ENCODE data around the gene CPN2. TPM values are rescaled to one million over a fixed set of nuclear protein-coding genes. Genes with fewer than 3 reads are reported as not detected.

Gene CPN2
- total RNA-seq, 1 donor from 2014 or later: not detected

GRCh38 chr3:194315965-194316361 lies 35.2 kb downstream of the CPN2 start:
- Mint-ChIP-seq H3K9me3 (peaks cover 6% of the 10 kb centered on the region), H3K4me1 (peaks cover 38% of the 10 kb centered on the region), H3K4me3 (peak overlapping the region; percentile 59), H3K36me3 (ENCODE audit: low read depth) (peaks cover 2% of the 10 kb centered on the region), H3K27me3 (peaks cover 13% of the 10 kb centered on the region), H3K27ac (no peak overlapping the region)
- no peak for DNase-seq
- intact Hi-C loops (cut with micrococcal nuclease): loop anchor here (1.0 to 5.0 kb wide), 4 partner anchors 114 to 651 kb away; no protein-coding TSS in a partner anchor

DNA sequence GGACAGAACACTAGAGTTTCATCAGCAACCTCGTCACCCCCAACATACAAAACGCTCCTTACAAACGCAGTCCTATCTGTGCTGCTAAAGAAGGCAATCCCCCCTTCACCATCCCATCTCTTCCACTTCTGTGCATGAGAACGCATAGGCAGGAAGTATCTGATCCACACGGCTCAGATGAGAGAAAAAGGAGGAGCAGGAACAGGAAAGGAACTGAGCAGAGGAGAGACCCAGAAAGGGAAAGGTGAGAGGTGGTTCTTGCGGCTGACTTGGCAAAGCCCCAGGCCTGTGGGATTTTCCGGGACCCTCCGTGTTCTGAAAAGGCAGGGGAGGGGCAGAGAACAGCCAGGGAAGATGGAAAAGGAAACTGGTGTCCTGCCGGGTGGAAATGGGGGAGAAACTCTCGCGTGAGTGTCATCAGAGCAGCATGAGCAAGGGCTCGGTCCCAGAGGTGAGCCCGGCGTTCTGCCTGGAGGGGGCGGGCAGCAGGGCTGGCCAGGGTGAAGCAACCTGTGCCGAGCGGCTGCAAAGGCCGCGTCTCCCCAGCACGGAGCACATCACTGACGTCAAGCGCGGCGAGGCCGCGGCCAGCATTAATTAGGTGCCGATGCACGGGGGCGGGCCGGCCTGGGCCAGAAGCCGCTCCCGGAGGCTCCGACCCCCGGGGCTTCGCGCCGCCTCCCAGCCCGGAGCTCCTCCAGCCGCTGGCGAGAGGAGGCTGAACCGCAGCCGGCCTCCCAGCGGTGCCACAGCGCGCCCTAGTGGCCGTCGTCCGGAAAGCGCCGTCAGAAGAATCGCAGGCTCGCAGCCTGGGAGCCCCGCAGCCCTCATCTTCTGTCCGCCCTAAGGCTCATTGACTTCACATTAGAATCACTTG lies 35.8 kb downstream of the CPN2 start:
- H3K27me3 Mint-ChIP-seq: peaks cover 9% of the 10 kb centered on the region
- peaks cover 6% of the 10 kb centered on the region for H3K9me3 Mint-ChIP-seq
- peak; percentile 96 for DNase-seq
- intact Hi-C loops (cut with micrococcal nuclease): loop anchor here (1.0 to 5.0 kb wide), 3 partner anchors 113 to 534 kb away; no protein-coding TSS in a partner anchor
- peak overlapping the region; percentile 0 for H3K27ac Mint-ChIP-seq
- H3K4me1 Mint-ChIP-seq: peaks cover 40% of the 10 kb centered on the region
- H3K4me3 Mint-ChIP-seq: peak overlapping the region; percentile 67
- peaks cover 2% of the 10 kb centered on the region for H3K36me3 Mint-ChIP-seq (ENCODE audit: low read depth)

GRCh38 chr3:194314388-194315068 lies 36.6 kb downstream of the CPN2 start:
- H3K36me3 Mint-ChIP-seq (ENCODE audit: low read depth): peaks cover 2% of the 10 kb centered on the region
- peaks cover 9% of the 10 kb centered on the region for H3K27me3 Mint-ChIP-seq

DNA sequence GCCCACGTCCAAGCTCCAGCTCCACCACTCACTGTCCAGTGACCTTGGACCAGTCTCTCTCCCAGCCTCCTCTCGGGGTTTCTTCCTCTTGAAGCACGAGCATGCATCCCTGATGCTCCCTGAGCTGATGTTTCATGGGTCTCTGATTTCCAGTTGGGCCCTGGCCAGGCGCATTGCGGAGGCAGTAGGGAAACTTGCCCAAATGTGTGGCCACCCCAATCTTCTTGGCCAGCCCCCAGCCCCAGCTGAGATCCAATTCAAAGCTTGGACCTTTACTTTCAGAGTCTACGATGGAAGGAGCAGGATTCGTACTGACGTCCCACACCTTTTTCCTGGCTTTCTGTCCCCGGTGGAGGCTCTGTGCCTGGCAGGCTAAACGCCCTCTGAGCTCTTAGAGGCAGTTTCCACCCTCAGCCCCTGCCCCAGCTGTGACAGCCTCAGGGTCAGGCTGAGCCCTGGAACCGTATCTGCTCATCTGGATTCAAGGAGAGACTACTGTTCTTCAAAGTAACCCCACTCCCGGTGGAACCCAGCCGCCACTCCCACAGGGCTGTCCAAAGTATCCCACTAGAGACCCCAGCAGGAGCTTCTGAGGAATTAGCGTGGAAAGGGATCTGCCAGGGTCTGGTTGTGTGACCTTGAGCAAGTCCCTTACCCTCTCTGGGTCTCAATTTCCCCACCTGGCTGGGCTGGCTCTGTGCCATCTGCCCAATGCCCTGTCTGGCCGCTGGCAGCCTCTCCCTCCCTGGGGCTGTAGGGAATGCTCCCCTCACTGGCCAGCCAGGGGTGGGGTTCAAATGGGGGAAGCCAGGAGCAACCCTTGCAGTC lies 37.4 kb downstream of the CPN2 start:
- peaks cover 9% of the 10 kb centered on the region for H3K27me3 Mint-ChIP-seq
- intact Hi-C loops (cut with micrococcal nuclease): loop anchor here (2.0 kb wide), 1 partner anchor 179 kb away; no protein-coding TSS in a partner anchor
- no peak overlapping the region for H3K4me3 Mint-ChIP-seq
- H3K4me1 Mint-ChIP-seq: peaks cover 49% of the 10 kb centered on the region
- no peaks in the 10 kb centered on the region for H3K36me3 Mint-ChIP-seq (ENCODE audit: low read depth)
- no peak overlapping the region for H3K27ac Mint-ChIP-seq
- no peak for DNase-seq
- H3K9me3 Mint-ChIP-seq: no peaks in the 10 kb centered on the region

More at GRCh38 chr3:194314388-194315068, 36.6 kb downstream of the CPN2 start:
- Mint-ChIP-seq H3K4me1 (peaks cover 41% of the 10 kb centered on the region), H3K4me3 (no peak overlapping the region), H3K9me3 (peaks cover 6% of the 10 kb centered on the region), H3K27ac (no peak overlapping the region)
- intact Hi-C loops (cut with micrococcal nuclease): loop anchor here (1.0 to 5.0 kb wide), 3 partner anchors 112 to 533 kb away; no protein-coding TSS in a partner anchor
- DNase-seq: no peak

DNA sequence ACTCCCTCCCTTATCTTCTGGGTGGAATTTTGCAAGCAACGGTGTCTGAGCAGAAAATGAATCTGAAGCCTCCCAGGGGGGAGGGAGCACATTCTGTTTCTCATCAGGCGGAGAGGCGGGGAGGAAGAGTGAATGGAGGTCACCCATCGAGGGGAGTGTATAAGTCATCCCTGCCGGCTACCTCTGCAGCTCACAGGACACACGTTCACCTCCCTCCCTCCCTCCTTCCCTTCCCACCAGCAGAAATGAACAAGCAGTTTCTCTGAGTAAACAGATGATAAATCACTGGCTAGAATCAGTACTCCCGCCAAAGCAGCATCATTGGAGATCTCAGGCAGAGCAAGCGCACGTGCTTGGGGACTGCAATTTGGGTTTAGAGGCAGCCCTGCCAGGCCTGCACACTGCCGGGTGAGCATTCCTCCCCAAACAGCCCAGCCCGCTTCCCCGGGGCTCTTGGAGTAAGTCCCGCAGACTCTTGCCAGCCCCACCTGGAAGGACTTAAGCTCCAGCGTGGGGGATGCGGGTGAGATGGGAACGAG lies 38.3 kb downstream of the CPN2 start:
- intact Hi-C loops (cut with micrococcal nuclease): no loop called here
- Mint-ChIP-seq H3K36me3 (ENCODE audit: low read depth) (no peaks in the 10 kb centered on the region), H3K4me3 (peak overlapping the region; percentile 38), H3K9me3 (no peaks in the 10 kb centered on the region), H3K27ac (no peak overlapping the region), H3K4me1 (peaks cover 55% of the 10 kb centered on the region), H3K27me3 (peaks cover 9% of the 10 kb centered on the region)
- DNase-seq: no peak

- intact Hi-C loops (cut with micrococcal nuclease): no loop called here
- peaks cover 3% of the 10 kb centered on the region for H3K27me3 Mint-ChIP-seq
- no peak for DNase-seq
Measured at GRCh38 chr3:194312186-194312742, 38.9 kb downstream of the CPN2 start.

GRCh38 chr3:194311000-194311399 lies 40.1 kb downstream of the CPN2 start:
- Mint-ChIP-seq H3K4me1 (peaks cover 64% of the 10 kb centered on the region), H3K27ac (peak overlapping the region; percentile 3), H3K9me3 (no peaks in the 10 kb centered on the region), H3K27me3 (no peaks in the 10 kb centered on the region), H3K4me3 (peak overlapping the region; percentile 3), H3K36me3 (ENCODE audit: low read depth) (no peaks in the 10 kb centered on the region)
- no peak for DNase-seq
- intact Hi-C loops (cut with micrococcal nuclease): no loop called here

More at GRCh38 chr3:194312186-194312742, 38.9 kb downstream of the CPN2 start:
- no peaks in the 10 kb centered on the region for H3K9me3 Mint-ChIP-seq
- no peak overlapping the region for H3K27ac Mint-ChIP-seq
- peaks cover 61% of the 10 kb centered on the region for H3K4me1 Mint-ChIP-seq
- peak overlapping the region; percentile 38 for H3K4me3 Mint-ChIP-seq
- H3K36me3 Mint-ChIP-seq (ENCODE audit: low read depth): no peaks in the 10 kb centered on the region

- H3K4me3 Mint-ChIP-seq: no peak overlapping the region
- H3K27ac Mint-ChIP-seq: no peak overlapping the region
- intact Hi-C loops (cut with micrococcal nuclease): no loop called here
- H3K4me1 Mint-ChIP-seq: peaks cover 69% of the 10 kb centered on the region
- H3K36me3 Mint-ChIP-seq (ENCODE audit: low read depth): no peaks in the 10 kb centered on the region
- H3K9me3 Mint-ChIP-seq: no peaks in the 10 kb centered on the region
- no peaks in the 10 kb centered on the region for H3K27me3 Mint-ChIP-seq
- DNase-seq: no peak
Measured at GRCh38 chr3:194310060-194310835, 40.9 kb downstream of the CPN2 start.

DNA sequence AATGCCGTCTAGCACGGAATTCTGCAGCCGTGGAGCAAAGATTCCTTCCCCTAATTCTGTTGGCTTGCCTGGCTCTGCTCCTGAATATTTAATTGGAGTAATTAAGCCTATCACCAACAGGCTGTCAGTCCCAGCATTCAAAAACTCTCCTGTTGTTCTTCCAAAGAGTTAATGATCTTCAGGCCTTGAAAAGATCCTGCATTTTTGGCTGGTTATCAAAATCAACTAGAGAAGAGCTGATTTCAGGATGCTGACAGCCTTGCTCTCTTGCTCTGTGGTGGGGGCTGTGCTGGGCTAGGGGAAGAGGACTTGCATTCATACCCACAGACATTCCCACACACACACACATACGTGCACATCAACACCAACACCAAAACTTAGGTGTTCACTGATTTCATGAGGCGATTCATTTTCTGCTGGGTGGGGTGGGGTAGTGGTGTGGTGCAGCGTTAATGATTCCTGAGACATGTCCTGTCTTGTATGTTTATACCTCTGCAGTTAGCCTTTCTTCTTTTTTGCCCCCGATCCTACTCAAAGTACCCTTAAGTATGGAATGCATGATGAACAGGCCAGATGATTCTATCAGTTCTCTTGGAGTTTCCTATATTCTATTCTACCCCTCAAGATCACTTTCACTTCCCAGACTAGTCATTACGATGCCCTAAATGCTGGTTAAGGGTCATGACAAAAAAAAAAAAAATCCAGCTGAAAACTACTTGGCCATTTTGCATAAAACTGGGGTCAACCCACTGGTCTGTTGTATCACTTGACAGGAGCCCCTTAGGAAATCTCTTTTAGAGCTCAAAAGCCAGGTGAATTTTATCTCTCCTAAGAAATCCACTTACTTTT lies 42.3 kb downstream of the CPN2 start:
- Mint-ChIP-seq H3K4me3 (peak overlapping the region; percentile 7), H3K4me1 (peaks cover 70% of the 10 kb centered on the region), H3K27ac (no peak overlapping the region), H3K9me3 (no peaks in the 10 kb centered on the region), H3K36me3 (ENCODE audit: low read depth) (peaks cover 3% of the 10 kb centered on the region), H3K27me3 (no peaks in the 10 kb centered on the region)
- intact Hi-C loops (cut with micrococcal nuclease): loop anchor here (5.0 kb wide), 1 partner anchor 347 kb away; no protein-coding TSS in a partner anchor
- no peak for DNase-seq

- Mint-ChIP-seq H3K27ac (no peak overlapping the region), H3K9me3 (no peaks in the 10 kb centered on the region), H3K27me3 (no peaks in the 10 kb centered on the region), H3K4me1 (peaks cover 61% of the 10 kb centered on the region), H3K4me3 (peak overlapping the region; percentile 74), H3K36me3 (ENCODE audit: low read depth) (peaks cover 3% of the 10 kb centered on the region)
- no peak for DNase-seq
- intact Hi-C loops (cut with micrococcal nuclease): loop anchor here (2.0 to 5.0 kb wide), 2 partner anchors 171 to 346 kb away; partner anchors contain the start of gene HES1
Measured at GRCh38 chr3:194307849-194308248, 43.3 kb downstream of the CPN2 start.

- DNase-seq: peak; percentile 85
- H3K36me3 Mint-ChIP-seq (ENCODE audit: low read depth): peaks cover 3% of the 10 kb centered on the region
- intact Hi-C loops (cut with micrococcal nuclease): loop anchor here (2.0 to 5.0 kb wide), 2 partner anchors 170 to 345 kb away; partner anchors contain the start of gene HES1
- H3K27me3 Mint-ChIP-seq: no peaks in the 10 kb centered on the region
- peak overlapping the region; percentile 74 for H3K4me3 Mint-ChIP-seq
- peak overlapping the region; percentile 84 for H3K27ac Mint-ChIP-seq
- no peaks in the 10 kb centered on the region for H3K9me3 Mint-ChIP-seq
- H3K4me1 Mint-ChIP-seq: peaks cover 53% of the 10 kb centered on the region
Measured at GRCh38 chr3:194306771-194307640, 44.1 kb downstream of the CPN2 start.

Data from activated CD4-positive, alpha-beta T cell treated with anti-CD3 and anti-CD28 coated beads, Interleukin-2, amount 10 ng/mL, durations not matched to agents 24 days and 14 days (primary cell).